Measurements from ENCODE around the gene THBD. TPM values are rescaled to one million over a fixed set of nuclear protein-coding genes. Genes with fewer than 3 reads are reported as not detected.

THBD gene
- total and polyA plus RNA-seq, 8 donors: 1.8 to 12.1 (median 3.8) TPM

DNA sequence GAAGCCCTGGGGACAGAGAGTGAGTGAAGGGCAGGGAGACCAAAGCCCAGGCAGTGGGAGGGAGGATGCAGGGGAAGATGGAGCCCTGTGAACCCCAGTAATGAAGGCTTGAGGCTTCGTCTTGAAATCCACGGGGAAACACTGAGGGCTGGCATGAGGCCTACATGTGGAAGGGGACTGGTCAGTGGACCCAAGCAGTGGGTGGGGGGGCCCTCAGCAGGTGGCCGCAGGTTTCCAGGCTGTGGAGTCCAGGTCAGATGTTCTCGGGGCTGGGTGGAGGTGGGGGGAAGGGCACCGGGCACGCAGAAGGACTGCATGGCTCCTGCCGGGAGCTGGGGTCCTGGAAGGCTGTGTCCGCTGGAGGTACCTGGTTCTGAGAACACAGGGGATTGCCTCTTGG lies 39.4 kb upstream of the THBD start:
- DNase-seq: no peak
- H3K27ac ChIP-seq: no peak overlapping the region
- peaks cover 0 to 7% (median 3%) of the 10 kb centered on the region in 3 donors for H3K4me1 ChIP-seq
- H3K9me3 ChIP-seq: no peaks in the 10 kb centered on the region
- H3K36me3 ChIP-seq: no peaks in the 10 kb centered on the region
- intact Hi-C loops (cut with DNase I): no loop called here
- ATAC-seq: no peak
- 86 to 89% methylated on average over 8 of the region's 8 CpGs for WGBS, 2 donors
- no peak for FAIRE-seq
- no peak overlapping the region for H3K4me3 ChIP-seq
- TF ChIP-seq, protein P1, sequence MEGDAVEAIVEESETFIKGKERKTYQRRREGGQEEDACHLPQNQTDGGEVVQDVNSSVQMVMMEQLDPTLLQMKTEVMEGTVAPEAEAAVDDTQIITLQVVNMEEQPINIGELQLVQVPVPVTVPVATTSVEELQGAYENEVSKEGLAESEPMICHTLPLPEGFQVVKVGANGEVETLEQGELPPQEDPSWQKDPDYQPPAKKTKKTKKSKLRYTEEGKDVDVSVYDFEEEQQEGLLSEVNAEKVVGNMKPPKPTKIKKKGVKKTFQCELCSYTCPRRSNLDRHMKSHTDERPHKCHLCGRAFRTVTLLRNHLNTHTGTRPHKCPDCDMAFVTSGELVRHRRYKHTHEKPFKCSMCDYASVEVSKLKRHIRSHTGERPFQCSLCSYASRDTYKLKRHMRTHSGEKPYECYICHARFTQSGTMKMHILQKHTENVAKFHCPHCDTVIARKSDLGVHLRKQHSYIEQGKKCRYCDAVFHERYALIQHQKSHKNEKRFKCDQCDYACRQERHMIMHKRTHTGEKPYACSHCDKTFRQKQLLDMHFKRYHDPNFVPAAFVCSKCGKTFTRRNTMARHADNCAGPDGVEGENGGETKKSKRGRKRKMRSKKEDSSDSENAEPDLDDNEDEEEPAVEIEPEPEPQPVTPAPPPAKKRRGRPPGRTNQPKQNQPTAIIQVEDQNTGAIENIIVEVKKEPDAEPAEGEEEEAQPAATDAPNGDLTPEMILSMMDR (IDR thresholded peaks at IDR 0.05): no peak
- no peaks in the 10 kb centered on the region for H3K27me3 ChIP-seq

DNA sequence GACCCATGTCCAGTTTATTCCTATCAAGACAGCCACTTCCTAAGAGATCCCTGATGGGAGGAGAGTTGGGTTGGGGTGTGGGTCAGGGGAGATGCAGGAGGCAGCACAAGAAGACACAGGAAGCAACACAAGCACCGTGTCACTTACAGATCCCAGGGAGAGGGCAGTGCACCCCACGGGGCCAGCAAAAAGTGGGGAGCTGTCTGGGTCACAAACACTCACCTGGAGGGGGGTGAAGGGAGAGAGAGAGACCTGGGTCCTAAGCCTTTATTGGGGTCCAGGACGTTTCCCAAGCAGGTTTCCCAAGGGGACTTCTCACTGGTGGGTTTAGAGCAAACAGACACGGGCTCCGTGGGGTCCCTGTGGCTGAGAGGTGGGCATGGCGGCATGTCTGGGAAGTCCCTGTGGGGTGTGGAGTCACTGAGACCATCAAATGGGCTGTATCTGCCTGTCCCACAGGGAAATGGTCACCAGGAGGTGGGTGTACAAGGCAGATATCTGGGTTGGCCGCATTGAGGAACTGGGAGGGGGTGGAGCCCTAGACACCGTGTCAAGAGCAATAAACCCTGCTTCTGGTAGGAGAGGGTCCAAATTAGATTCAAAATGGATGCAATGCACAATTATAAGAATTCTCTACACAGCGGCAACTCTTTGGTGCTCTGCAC lies 38.2 kb upstream of the THBD start:
- Histone ChIP-seq H3K9me3 (no peaks in the 10 kb centered on the region), H3K27me3 (no peaks in the 10 kb centered on the region), H3K4me3 (no peak overlapping the region), H3K4me1 (peaks cover 0 to 3% (median 1%) of the 10 kb centered on the region in 3 donors), H3K36me3 (no peaks in the 10 kb centered on the region), H3K27ac (peak overlapping the region in 1 of 4 donors; percentile 83)
- 52 to 74% methylated on average over 9 of the region's 9 CpGs for WGBS, 2 donors
- intact Hi-C loops (cut with DNase I): no loop called here
- FAIRE-seq (no peak), ATAC-seq (peak in 1 of 4 donors; percentile 21), DNase-seq (no peak)
- TF ChIP-seq, protein P1 (IDR thresholded peaks at IDR 0.05): no peak

DNA sequence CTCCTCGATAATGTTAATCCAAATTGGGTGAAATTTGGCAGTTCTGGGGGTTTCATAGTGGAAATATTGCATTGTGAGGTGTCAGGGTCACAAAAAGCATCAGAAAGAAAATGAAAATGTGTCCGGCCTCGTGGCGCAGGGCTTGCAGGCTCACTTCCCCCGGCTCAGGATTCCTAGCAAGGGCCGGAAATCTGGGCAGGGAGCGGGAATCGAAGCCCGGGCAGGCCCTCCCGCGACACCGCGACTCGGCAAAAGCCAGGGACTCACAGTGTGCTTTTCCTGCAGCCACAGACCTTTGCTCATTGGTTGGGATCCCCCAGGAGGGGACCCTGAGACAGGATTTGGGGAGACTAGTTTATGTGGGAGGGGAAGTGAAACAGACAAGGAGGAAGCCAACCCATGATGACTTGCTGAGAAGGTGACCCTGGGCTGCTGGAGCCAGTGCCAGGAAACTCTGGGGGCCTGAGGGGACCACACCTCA lies 37.5 kb upstream of the THBD start:
- Histone ChIP-seq H3K4me3 (no peak overlapping the region), H3K27ac (peak overlapping the region in 3 of 4 donors; percentile 28 to 83 (median 55)), H3K36me3 (no peaks in the 10 kb centered on the region), H3K27me3 (no peaks in the 10 kb centered on the region), H3K9me3 (no peaks in the 10 kb centered on the region), H3K4me1 (no peaks in the 10 kb centered on the region)
- ATAC-seq (peak in 2 of 4 donors; percentile 31 to 46), FAIRE-seq (no peak), DNase-seq (no peak)
- TF ChIP-seq, protein P1 (IDR thresholded peaks at IDR 0.05): no peak
- intact Hi-C loops (cut with DNase I): no loop called here
- 71 to 74% methylated on average over 14 of the region's 14 CpGs for WGBS, 2 donors

DNA sequence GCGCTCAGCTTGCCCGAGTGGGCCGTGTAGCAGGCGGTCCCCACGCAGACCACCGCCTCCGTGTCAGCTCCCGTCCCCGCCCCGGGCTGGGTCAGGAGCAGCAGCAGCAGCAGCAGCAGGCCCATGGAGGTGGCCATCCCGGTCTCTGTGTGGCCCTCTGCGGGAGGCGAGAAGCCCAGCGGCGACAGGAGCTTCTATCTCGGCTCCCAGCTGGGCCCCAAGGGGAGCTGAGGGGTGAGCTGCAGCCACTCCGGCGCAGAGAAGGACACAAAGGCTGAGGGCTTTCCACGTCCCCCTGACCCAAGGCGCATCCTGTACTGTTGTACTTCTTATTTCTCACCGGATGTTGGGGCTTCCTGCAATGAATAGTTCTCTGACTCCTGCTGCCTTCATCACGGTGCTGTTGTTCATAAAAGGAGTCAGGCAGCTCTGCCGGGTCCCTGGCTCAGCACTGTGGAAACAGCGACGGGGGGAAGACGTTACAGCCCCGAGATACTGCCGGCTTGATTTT lies 36.6 kb upstream of the THBD start, which contains the start of gene CD93:
Gene CD93 (minus strand): TSS at position 269 of the 511 bp plus-strand sequence. CDS start 132 bp downstream, at position 137.
- no peak for FAIRE-seq

More for the DNA sequence above, 36.6 kb upstream of the THBD start, which contains the start of gene CD93:
- WGBS, 2 donors: 64 to 65% methylated on average over 28 of the region's 28 CpGs
- TF ChIP-seq, protein P1 (IDR thresholded peaks at IDR 0.05): no peak
- H3K27ac ChIP-seq: peak within 1 kb of the TSS in 3 of 4 donors; percentile 28 to 83 (median 55)
- peak within 1 kb of the TSS in 2 of 4 donors; percentile 8 to 33 for H3K4me3 ChIP-seq
- ATAC-seq (peak in 3 of 4 donors; percentile 18 to 37 (median 28)), DNase-seq (peak in 1 of 6 donors; percentile 64)
- no peaks in the 10 kb centered on the region for H3K36me3 ChIP-seq
- no peaks in the 10 kb centered on the region for H3K4me1 ChIP-seq
- no peaks in the 10 kb centered on the region for H3K27me3 ChIP-seq
- intact Hi-C loops (cut with DNase I): no loop called here
- no peaks in the 10 kb centered on the region for H3K9me3 ChIP-seq

Measured in pancreas (tissue), 10 donors.